ENCODE results near the gene DNAJB4.
"Not testable (repeated sequence)": the region's sequence is repeated elsewhere in the genome, so short reads cannot be mapped to it uniquely, and the experiment has no call there.

The DNAJB4 gene

DNA sequence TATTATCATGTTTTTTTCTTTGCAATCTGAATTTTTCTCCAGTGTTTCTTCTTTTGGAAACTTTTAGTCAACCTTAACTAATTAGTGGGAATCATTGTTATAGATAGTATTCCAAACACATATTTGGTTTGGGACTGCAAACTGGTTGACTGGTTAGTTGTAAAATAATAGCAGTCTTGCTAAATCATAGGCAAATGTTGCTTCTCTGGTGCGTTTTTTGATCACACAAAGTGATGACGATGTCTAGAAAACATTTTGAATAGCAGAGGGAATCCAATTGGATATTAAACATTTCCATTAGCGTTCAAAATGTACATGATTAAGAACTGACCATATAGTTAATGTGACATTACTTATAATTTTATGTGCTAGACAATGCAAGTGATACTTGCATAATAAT, 4.5 kb downstream of the DNAJB4 start:
- H3K27ac ChIP-seq = no peak overlapping the region
- TF ChIP-seq, protein P1, sequence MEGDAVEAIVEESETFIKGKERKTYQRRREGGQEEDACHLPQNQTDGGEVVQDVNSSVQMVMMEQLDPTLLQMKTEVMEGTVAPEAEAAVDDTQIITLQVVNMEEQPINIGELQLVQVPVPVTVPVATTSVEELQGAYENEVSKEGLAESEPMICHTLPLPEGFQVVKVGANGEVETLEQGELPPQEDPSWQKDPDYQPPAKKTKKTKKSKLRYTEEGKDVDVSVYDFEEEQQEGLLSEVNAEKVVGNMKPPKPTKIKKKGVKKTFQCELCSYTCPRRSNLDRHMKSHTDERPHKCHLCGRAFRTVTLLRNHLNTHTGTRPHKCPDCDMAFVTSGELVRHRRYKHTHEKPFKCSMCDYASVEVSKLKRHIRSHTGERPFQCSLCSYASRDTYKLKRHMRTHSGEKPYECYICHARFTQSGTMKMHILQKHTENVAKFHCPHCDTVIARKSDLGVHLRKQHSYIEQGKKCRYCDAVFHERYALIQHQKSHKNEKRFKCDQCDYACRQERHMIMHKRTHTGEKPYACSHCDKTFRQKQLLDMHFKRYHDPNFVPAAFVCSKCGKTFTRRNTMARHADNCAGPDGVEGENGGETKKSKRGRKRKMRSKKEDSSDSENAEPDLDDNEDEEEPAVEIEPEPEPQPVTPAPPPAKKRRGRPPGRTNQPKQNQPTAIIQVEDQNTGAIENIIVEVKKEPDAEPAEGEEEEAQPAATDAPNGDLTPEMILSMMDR (IDR thresholded peaks at IDR 0.05) = no peak

DNA sequence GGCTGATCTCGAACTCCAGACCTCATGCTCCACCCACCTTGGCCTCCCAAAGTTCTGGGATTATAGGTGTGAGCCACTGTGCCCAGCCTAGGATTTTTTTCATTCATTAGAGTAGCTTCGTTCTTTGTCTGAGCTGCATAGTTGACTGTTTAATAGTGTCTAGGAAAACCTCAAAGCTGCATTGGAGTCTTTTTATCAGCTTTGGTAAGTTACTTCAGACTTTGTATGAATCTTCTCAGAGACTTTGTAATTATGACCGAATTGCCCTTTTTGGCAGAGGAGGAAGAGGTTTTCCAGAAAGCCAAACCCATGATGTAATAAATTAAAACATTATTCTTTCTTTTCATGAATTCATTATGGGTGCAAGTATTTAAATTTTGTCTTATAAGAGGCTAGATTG, 5.1 kb downstream of the DNAJB4 start:
- H3K4me1 ChIP-seq (ENCODE audit: control insufficient read depth in 1 of 2, insufficient read depth in 1 of 2, low read depth in 1 of 2, low read length in 1 of 2) = peaks cover 12 to 13% of the 10 kb centered on the region in 2 experiments
- no peak overlapping the region for H3K27ac ChIP-seq
- H3K9me3 ChIP-seq = no peaks in the 10 kb centered on the region
- TF ChIP-seq, protein P1 (IDR thresholded peaks at IDR 0.05) = no peak
- H3K36me3 ChIP-seq = no peaks in the 10 kb centered on the region
- no peaks in the 10 kb centered on the region for H3K27me3 ChIP-seq
- H3K4me3 ChIP-seq (ENCODE audit: low read depth in 1 of 2, low read length in 1 of 2) = no peak overlapping the region

More for the DNA sequence above, 4.5 kb downstream of the DNAJB4 start:
- Histone ChIP-seq H3K36me3 (no peaks in the 10 kb centered on the region), H3K4me3 (ENCODE audit: low read depth in 1 of 2, low read length in 1 of 2) (no peak overlapping the region), H3K27me3 (no peaks in the 10 kb centered on the region), H3K9me3 (no peaks in the 10 kb centered on the region), H3K4me1 (ENCODE audit: control insufficient read depth in 1 of 2, insufficient read depth in 1 of 2, low read depth in 1 of 2, low read length in 1 of 2) (peaks cover 18 to 19% of the 10 kb centered on the region in 2 experiments)

DNA sequence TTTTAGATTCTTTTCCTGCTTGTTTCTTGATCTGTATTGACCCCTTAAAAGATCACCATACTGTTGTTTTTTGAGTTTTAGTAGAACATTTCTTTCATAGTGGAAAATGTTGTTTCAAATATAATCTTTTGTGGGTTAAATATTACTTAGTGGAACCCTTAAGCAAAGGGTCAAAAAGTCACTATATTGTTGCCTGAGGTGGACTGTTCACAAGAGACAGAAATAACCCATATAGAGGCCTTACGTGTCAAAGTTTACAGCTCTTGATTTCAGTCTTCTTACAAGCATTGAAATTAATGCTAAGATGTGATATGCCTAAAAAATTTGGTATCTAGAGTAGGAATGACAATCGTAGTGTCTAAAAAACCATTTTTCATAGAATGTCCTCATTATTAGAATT, 6.3 kb downstream of the DNAJB4 start:
- no peaks in the 10 kb centered on the region for H3K27me3 ChIP-seq
- H3K9me3 ChIP-seq = no peaks in the 10 kb centered on the region
- H3K4me3 ChIP-seq (ENCODE audit: low read depth in 1 of 2, low read length in 1 of 2) = no peak overlapping the region
- TF ChIP-seq, protein P1 (IDR thresholded peaks at IDR 0.05) = no peak
- H3K36me3 ChIP-seq = peaks cover 1% of the 10 kb centered on the region
- H3K27ac ChIP-seq = no peak overlapping the region
- peaks cover under 1 to 1% of the 10 kb centered on the region in 2 experiments for H3K4me1 ChIP-seq (ENCODE audit: control insufficient read depth in 1 of 2, insufficient read depth in 1 of 2, low read depth in 1 of 2, low read length in 1 of 2)

DNA sequence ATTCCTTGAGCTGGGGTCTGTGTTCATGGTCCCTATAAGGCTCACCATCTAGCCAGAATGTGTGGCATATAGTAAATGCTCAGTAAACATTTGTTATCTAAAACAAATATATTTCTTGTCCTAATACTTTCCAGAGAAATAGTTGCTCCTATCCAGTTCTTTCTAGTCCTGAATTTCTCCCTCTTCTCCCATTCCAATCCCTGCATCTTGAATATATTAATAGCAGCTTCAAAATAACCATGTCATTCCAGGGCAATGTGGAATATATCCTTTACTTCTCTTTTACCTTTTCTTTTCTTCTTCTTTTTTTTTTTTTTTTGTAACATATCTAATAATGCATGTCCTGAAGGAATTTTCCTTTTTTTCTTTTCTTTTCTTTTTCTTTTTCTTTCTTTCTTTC, 10.4 kb downstream of the DNAJB4 start:
- Histone ChIP-seq H3K27ac (no peak overlapping the region), H3K27me3 (no peaks in the 10 kb centered on the region), H3K9me3 (no peaks in the 10 kb centered on the region), H3K36me3 (peaks cover 2% of the 10 kb centered on the region), H3K4me1 (ENCODE audit: control insufficient read depth in 1 of 2, insufficient read depth in 1 of 2, low read depth in 1 of 2, low read length in 1 of 2) (no peaks in the 10 kb centered on the region), H3K4me3 (ENCODE audit: low read depth in 1 of 2, low read length in 1 of 2) (no peak overlapping the region)
- TF ChIP-seq, protein P1 (IDR thresholded peaks at IDR 0.05) = no peak

DNA sequence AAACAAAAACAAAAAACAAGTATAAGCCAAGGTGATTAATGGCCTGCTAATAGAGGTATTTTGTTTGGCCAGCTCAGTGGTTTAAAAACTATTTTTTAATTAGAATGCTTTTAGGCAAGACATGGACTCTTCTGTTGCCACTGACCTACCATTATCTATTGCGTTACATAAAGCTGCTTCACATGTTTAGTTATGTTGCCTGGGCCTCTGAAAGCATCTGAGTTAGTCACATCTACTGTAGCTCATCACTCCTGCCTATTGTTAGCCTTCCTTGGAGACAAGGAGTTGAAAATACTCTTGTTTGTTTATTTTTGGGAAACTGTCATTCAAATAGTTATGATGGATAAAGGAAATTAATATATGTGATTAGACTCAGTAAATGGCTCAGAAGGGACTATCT, 14.3 kb downstream of the DNAJB4 start:
- Histone ChIP-seq H3K9me3 (no peaks in the 10 kb centered on the region), H3K36me3 (peaks cover 2% of the 10 kb centered on the region), H3K27ac (no peak overlapping the region), H3K27me3 (no peaks in the 10 kb centered on the region), H3K4me1 (ENCODE audit: control insufficient read depth in 1 of 2, insufficient read depth in 1 of 2, low read depth in 1 of 2, low read length in 1 of 2) (no peaks in the 10 kb centered on the region), H3K4me3 (ENCODE audit: low read depth in 1 of 2, low read length in 1 of 2) (no peak overlapping the region)
- TF ChIP-seq, protein P1 (IDR thresholded peaks at IDR 0.05) = no peak

DNA sequence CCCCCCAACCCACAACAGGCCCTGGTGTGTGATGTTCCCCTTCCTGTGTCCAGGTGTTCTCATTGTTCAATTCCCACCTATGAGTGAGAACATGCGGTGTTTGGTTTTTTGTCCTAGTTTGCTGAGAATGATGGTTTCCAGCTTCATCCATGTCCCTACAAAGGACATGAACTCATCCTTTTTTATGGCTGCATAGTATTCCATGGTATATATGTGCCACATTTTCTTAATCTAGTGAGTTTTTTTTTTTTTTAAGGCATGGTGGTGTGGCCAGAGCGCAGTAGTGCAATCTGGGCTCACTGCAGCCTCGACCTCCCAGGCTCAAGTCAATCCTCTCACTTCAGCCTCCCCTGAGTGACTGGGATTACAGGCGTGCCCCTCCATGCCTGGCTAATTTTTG, 16.4 kb downstream of the DNAJB4 start:
- H3K27me3 ChIP-seq; H3K4me3 ChIP-seq (ENCODE audit: low read depth in 1 of 2, low read length in 1 of 2); H3K9me3 ChIP-seq; H3K27ac ChIP-seq; H3K36me3 ChIP-seq; H3K4me1 ChIP-seq (ENCODE audit: control insufficient read depth in 1 of 2, insufficient read depth in 1 of 2, low read depth in 1 of 2, low read length in 1 of 2): not testable (repeated sequence)

All from neutrophil (primary cell).